HFF-Myc (cell line): Measurements from ENCODE around the gene ZBTB47.

Experiments
- DNase-seq: peaks from one replicate; pipeline ENCODE4 v3.0.0-alpha.2; 2011; ENCODE audit warnings: low read depth; ENCODE audit errors: extremely low read depth
- H3K4me3 ChIP-seq: replicated peaks from 2 replicates; pipeline ENCODE4 v1.5.1; 2011; ENCODE audit warnings: low read depth, mild to moderate bottlenecking, control low read depth, low read length
- TF ChIP-seq, protein P1 (sequence below): IDR thresholded peaks from 2 replicates; pipeline ENCODE4 v1.5.1; 2012; ENCODE audit warnings: mild to moderate bottlenecking, low read depth, low read length, control low read depth; ENCODE audit errors: missing control alignments

The ZBTB47 gene

DNA sequence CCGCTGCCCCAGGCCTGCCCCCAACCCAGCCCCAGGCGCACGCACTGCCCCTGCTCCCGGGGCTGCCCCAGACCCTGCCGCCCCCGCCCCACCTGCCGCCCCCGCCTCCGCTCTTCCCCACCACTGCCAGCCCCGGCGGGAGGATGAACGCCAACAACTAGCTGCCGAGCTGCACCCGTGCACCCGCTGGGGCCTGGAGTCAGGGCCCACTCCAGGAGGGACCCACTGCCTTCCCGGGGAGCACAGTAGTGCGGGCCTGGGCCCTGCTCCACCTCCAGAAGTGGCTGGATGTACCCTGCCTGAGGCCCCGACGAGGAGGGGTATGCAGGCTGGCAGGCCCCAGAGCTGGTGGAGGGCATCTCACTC is 10.9 kb downstream of the ZBTB47 start:
- DNase-seq = no peak
- TF ChIP-seq, protein P1, sequence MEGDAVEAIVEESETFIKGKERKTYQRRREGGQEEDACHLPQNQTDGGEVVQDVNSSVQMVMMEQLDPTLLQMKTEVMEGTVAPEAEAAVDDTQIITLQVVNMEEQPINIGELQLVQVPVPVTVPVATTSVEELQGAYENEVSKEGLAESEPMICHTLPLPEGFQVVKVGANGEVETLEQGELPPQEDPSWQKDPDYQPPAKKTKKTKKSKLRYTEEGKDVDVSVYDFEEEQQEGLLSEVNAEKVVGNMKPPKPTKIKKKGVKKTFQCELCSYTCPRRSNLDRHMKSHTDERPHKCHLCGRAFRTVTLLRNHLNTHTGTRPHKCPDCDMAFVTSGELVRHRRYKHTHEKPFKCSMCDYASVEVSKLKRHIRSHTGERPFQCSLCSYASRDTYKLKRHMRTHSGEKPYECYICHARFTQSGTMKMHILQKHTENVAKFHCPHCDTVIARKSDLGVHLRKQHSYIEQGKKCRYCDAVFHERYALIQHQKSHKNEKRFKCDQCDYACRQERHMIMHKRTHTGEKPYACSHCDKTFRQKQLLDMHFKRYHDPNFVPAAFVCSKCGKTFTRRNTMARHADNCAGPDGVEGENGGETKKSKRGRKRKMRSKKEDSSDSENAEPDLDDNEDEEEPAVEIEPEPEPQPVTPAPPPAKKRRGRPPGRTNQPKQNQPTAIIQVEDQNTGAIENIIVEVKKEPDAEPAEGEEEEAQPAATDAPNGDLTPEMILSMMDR = no peak
- no peak overlapping the region for H3K4me3 ChIP-seq

DNA sequence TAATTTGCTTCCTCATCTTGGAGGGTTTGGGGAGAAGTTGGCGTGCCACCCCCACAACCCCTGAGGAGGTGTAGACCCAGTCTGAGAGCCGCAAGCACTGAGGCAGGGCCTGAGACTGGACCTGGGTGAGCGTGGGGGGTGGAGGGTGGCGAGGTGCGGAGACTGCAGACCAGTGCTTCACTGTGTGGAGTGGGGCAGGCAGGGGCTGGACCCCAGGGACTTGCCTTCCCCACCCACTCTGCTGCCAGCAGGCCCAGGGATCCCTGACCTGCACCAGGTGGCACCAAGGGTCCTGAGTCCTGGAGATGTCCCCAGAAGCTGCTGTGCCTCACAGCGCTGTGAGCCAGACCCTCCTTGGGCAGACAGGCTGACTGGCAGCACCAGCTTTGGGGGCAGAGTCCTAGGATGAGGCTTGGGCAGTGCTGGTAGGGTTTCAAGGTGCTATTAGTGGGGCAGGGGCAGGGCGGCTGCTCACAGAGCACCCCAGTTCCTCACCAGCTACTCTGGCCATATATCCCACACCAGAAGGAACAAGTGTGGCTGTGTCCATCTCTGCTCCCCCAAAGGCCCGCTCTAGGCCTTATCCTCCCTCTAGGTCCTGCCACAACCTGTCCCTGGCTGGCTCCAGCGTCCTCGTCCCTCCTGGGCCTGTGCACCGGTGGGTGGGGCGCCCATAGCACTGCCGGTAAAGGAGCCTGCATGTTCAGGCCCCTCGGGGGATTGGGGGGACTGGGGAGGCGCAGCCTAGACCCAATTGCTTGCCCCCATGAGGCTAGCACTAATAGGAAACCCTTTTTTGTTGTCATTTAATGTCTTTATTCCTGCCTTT is 11.8 kb downstream of the ZBTB47 start:
- H3K4me3 ChIP-seq = no peak overlapping the region
- DNase-seq = no peak
- TF ChIP-seq, protein P1 = no peak

DNA sequence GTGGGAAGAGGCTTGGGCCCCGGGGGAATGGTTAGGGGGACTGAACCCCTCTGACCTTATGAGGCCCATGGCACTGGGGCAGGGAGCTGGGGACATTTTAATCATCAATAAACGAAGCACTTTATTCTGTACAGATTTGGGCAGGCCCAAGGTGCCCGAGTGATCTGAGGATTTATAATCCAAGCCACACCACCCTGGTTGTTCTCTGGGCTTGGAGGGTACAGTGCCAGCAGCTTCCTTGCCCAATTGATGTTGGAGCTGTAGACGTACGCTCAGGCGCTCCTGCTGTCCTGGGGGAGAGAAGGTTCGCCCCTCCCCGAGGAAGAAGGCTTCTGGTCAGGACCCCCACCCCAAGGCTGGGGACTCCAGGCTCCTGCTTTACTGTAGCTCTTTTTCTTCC is 12.5 kb downstream of the ZBTB47 start:
- DNase-seq = no peak
- TF ChIP-seq, protein P1 = no peak

DNA sequence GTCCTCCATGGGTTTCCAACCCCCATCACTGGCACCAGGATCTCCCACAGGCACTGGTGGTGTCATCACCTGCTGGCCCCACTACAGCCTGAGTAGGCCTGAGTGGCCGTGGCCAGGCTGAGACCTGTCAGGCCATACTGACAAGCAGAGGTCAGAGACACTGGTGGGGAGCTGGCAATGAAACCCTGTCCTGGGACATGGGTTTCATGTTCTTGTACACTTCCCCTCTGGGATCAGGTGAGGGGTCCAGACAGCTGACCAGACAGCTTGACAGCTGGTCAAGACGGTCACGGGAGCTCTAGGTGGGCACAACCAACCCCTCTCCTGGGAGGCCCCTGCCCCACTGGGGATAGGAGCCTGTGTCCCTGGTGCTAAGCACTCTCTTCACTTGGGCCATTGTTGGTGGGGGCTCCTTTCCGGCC is 13.1 kb downstream of the ZBTB47 start:
- DNase-seq = no peak
- H3K4me3 ChIP-seq = no peak overlapping the region
- TF ChIP-seq, protein P1 = no peak

More for the DNA sequence above, 12.5 kb downstream of the ZBTB47 start:
- H3K4me3 ChIP-seq = no peak overlapping the region

DNA sequence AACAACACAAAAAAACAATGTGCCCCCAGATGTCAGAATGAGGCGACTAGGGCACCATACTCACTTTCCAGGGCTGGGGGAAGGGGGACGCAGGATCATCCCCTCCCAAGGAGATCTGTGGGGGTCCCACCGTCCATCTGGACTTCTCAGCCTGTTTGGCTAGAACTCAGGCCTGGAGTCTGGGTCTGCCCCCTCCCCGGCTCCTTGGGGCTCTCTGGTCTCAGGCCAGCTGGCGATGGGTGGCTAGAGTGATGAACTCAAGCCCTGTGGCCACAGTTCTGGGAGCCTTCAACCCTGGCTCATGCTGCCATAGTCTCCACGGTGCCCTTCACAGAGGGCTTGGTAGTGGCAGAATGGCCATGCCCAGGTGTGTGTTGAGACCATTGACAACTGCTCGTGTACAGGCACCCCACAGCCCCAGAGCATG is 13.6 kb downstream of the ZBTB47 start:
- TF ChIP-seq, protein P1 = no peak
- DNase-seq = no peak
- no peak overlapping the region for H3K4me3 ChIP-seq

DNA sequence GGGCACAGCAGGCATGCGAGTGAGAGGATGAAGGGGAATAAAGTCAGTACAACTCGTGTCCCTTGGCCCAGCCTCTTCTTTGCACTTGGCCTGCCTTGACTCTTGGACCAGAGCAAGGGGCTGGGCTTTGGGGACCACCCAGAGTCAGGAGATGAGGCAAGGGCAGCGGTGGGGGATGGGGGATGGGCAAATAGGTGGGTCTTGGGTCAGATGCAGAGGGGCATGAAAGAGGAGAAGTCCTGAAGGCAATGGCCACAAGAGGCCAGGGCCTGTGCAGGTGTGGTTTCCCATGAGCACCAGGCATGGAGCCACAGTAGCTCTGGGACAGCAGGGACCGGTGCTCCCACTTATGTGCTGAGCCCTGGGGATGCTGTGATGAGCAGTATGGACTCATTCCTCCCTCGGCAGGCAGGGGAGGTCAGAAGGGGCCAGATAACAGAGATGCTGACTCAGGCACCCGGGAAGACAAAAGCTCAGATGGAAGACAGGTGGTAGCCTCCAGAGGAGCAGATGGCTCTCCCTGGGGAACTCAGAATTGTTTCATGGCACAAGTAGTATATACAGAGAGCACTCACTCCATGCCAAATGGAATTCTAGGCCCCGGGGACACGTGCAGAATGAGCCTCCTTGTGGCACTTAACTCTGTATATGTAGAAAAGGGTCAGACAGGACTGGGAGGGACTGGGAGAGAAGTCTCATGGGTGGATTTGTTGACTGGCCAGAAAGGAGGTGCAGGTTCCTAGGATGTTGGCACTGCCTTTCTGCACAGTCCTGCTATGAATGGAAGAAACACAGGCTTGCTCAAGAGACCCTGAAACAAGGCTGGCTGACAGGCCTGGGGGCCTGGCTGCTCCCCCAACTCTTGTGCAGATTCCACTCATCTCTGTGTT is 14.3 kb downstream of the ZBTB47 start:
- no peak for DNase-seq

More for the DNA sequence above, 14.3 kb downstream of the ZBTB47 start:
- TF ChIP-seq, protein P1 = no peak
- H3K4me3 ChIP-seq = no peak overlapping the region
